NCI-H460 (cell line): Measurements from ENCODE around the gene ERMP1. TPM values are rescaled to one million over a fixed set of nuclear protein-coding genes. Genes with fewer than 3 reads are reported as not detected.
"Not testable (repeated sequence)": the region's sequence is repeated elsewhere in the genome, so short reads cannot be mapped to it uniquely, and the experiment has no call there.

Experiments
- DNase-seq: peaks from one replicate; pipeline ENCODE4 v3.0.0-alpha.2; 2016; ENCODE audit warnings: low read depth; ENCODE audit errors: extremely low read depth
- total RNA-seq: library from RNA; depleted of rRNA; stranded (reverse); fragments of >200 nt; shearing (Covaris generic); gene quantifications from 2 replicates; pipeline ENCODE4 v1.2.3, GENCODE V29; 2014

Gene ERMP1
- total RNA-seq, 1 experiment from 2014 or later: 16.2 TPM

GRCh38 chr9:5787220-5787619, 45.7 kb downstream of the ERMP1 start:
- DNase-seq: no peak

GRCh38 chr9:5786370-5787127, 46.4 kb downstream of the ERMP1 start:
- DNase-seq: no peak

GRCh38 chr9:5784526-5785315, 48.2 kb downstream of the ERMP1 start:
- no peak for DNase-seq

GRCh38 chr9:5783982-5784381, 48.9 kb downstream of the ERMP1 start:
- DNase-seq: no peak

- not testable (repeated sequence) for DNase-seq
These were observed 49.5 kb downstream of the ERMP1 start for GRCh38 chr9:5783420-5783819.

GRCh38 chr9:5779705-5780218, 53.2 kb downstream of the ERMP1 start:
- not testable (repeated sequence) for DNase-seq

- no peak for DNase-seq
These were observed 54.1 kb downstream of the ERMP1 start for GRCh38 chr9:5778805-5779204.

GRCh38 chr9:5773324-5773999, 59.5 kb downstream of the ERMP1 start:
- DNase-seq: no peak

GRCh38 chr9:5767968-5768932, 64.7 kb downstream of the ERMP1 start:
- no peak for DNase-seq

- DNase-seq: no peak
These were observed 68.6 kb downstream of the ERMP1 start for GRCh38 chr9:5764130-5764868.

GRCh38 chr9:5762421-5762820, 70.5 kb downstream of the ERMP1 start:
- no peak for DNase-seq

- DNase-seq: no peak
These were observed 72.6 kb downstream of the ERMP1 start for GRCh38 chr9:5760338-5760737.

- DNase-seq: no peak
These were observed 76.3 kb downstream of the ERMP1 start for GRCh38 chr9:5756633-5757032.

GRCh38 chr9:5750569-5750968, 82.3 kb downstream of the ERMP1 start:
- DNase-seq: no peak

- DNase-seq: no peak
These were observed 83.6 kb downstream of the ERMP1 start for GRCh38 chr9:5749306-5749705.

GRCh38 chr9:5748438-5748837, 84.5 kb downstream of the ERMP1 start:
- no peak for DNase-seq

- no peak for DNase-seq
These were observed 89.8 kb downstream of the ERMP1 start for GRCh38 chr9:5743109-5743508.

GRCh38 chr9:5736563-5737346, 96.2 kb downstream of the ERMP1 start:
- no peak for DNase-seq

GRCh38 chr9:5735072-5735471, 97.8 kb downstream of the ERMP1 start:
- no peak for DNase-seq
